Measurements from ENCODE around the gene MPRIP.
"Not testable (repeated sequence)": the region's sequence is repeated elsewhere in the genome, so short reads cannot be mapped to it uniquely, and the experiment has no call there.

MPRIP gene

GRCh38 chr17:17149520-17150447 is 107.5 kb downstream of the MPRIP start:
- no peak for DNase-seq (ENCODE audit: low read depth)

GRCh38 chr17:17150448-17150800 is 108.2 kb downstream of the MPRIP start:
- DNase-seq (ENCODE audit: low read depth), result no peak

GRCh38 chr17:17151055-17151454 is 108.8 kb downstream of the MPRIP start:
- DNase-seq (ENCODE audit: low read depth), result no peak

- no peak for DNase-seq (ENCODE audit: low read depth)
Observed at GRCh38 chr17:17151541-17151940, 109.3 kb downstream of the MPRIP start.

GRCh38 chr17:17151962-17152361 is 109.7 kb downstream of the MPRIP start:
- DNase-seq (ENCODE audit: low read depth), result no peak

- DNase-seq (ENCODE audit: low read depth), result no peak
Observed at GRCh38 chr17:17152385-17152784, 110.1 kb downstream of the MPRIP start.

GRCh38 chr17:17153071-17153470 is 110.8 kb downstream of the MPRIP start:
- no peak for DNase-seq (ENCODE audit: low read depth)

GRCh38 chr17:17153709-17154108 is 111.5 kb downstream of the MPRIP start:
- DNase-seq (ENCODE audit: low read depth), result no peak

- no peak for DNase-seq (ENCODE audit: low read depth)
Observed at GRCh38 chr17:17154556-17154955, 112.3 kb downstream of the MPRIP start.

- DNase-seq (ENCODE audit: low read depth), result no peak
Observed at GRCh38 chr17:17154981-17155380, 112.7 kb downstream of the MPRIP start.

GRCh38 chr17:17155568-17155967 is 113.3 kb downstream of the MPRIP start:
- no peak for DNase-seq (ENCODE audit: low read depth)

- DNase-seq (ENCODE audit: low read depth), result no peak
Observed at GRCh38 chr17:17156107-17156506, 113.8 kb downstream of the MPRIP start.

- no peak for DNase-seq (ENCODE audit: low read depth)
Observed at GRCh38 chr17:17156511-17156910, 114.3 kb downstream of the MPRIP start.

- DNase-seq (ENCODE audit: low read depth), result no peak
Observed at GRCh38 chr17:17157041-17157440, 114.8 kb downstream of the MPRIP start.

GRCh38 chr17:17158506-17158905 is 116.2 kb downstream of the MPRIP start:
- not testable (repeated sequence) for DNase-seq (ENCODE audit: low read depth)

GRCh38 chr17:17159571-17159970 is 117.3 kb downstream of the MPRIP start:
- DNase-seq (ENCODE audit: low read depth), result no peak

GRCh38 chr17:17161121-17161520 is 118.9 kb downstream of the MPRIP start:
- DNase-seq (ENCODE audit: low read depth), result no peak

GRCh38 chr17:17161759-17162158 is 119.5 kb downstream of the MPRIP start:
- DNase-seq (ENCODE audit: low read depth), result no peak

- no peak for DNase-seq (ENCODE audit: low read depth)
Observed at GRCh38 chr17:17164156-17164555, 121.9 kb downstream of the MPRIP start.

GRCh38 chr17:17164676-17165075 is 122.4 kb downstream of the MPRIP start:
- no peak for DNase-seq (ENCODE audit: low read depth)

- DNase-seq (ENCODE audit: low read depth), result no peak
Observed at GRCh38 chr17:17165666-17166308, 123.5 kb downstream of the MPRIP start.

- no peak for DNase-seq (ENCODE audit: low read depth)
Observed at GRCh38 chr17:17166446-17166845, 124.2 kb downstream of the MPRIP start.

- DNase-seq (ENCODE audit: low read depth), result no peak
Observed at GRCh38 chr17:17167356-17167755, 125.1 kb downstream of the MPRIP start.

GRCh38 chr17:17167986-17168385 is 125.7 kb downstream of the MPRIP start:
- DNase-seq (ENCODE audit: low read depth), result no peak
